Uterus (tissue), 4 donors: ENCODE measurements around the gene MAP3K4. TPM values are rescaled to one million over a fixed set of nuclear protein-coding genes. Genes with fewer than 3 reads are reported as not detected.
A peak's percentile ranks its signal among the peaks of the same experiment; 100 is the strongest.

Experiments used
- DNase-seq, 2 donors: peaks; one replicate each; pipeline ENCODE4 v3.0.0-alpha.2; 2019 to 2020
- H3K27ac ChIP-seq, 2 donors: fragments of 200-600 bp; sonication (generic); 1 replicate in 1 of 2; 2 replicates in 1 of 2; pipeline ENCODE4 v1.5.1; 2016 to 2018
- H3K27me3 ChIP-seq, 2 donors: fragments of 200-600 bp; sonication (generic); one replicate each; pipeline ENCODE4 v1.5.1; 2018 to 2019; ENCODE audit warnings: control low read depth in 1 of 2
- H3K36me3 ChIP-seq, 2 donors: fragments of 200-600 bp; sonication (generic); one replicate each; pipeline ENCODE4 v1.5.1; 2019; ENCODE audit warnings: control low read depth in 1 of 2
- H3K4me1 ChIP-seq, 2 donors: fragments of 200-600 bp; sonication (generic); one replicate each; pipeline ENCODE4 v1.5.1; 2018 to 2019; ENCODE audit warnings: control low read depth in 1 of 2
- H3K4me3 ChIP-seq, 2 donors: fragments of 200-600 bp; sonication (generic); 1 replicate in 1 of 2; 2 replicates in 1 of 2; pipeline ENCODE4 v1.5.1; 2018 to 2019; ENCODE audit warnings: mild to moderate bottlenecking in 1 of 2
- H3K9me3 ChIP-seq, 2 donors: fragments of 200-600 bp; sonication (generic); one replicate each; pipeline ENCODE4 v1.5.1; 2019; ENCODE audit warnings: control low read depth in 1 of 2
- CTCF ChIP-seq, 4 experiments: fragments of 200-600 bp in 2 of 4; fragments of 450-650 bp in 2 of 4; sonication (generic) in 2 of 4; IDR thresholded peaks; one replicate each; pipeline ENCODE4 v1.5.1; 2016 to 2019; ENCODE audit warnings: antibody characterized with exemption in 4 of 4, mild to moderate bottlenecking in 2 of 4, moderate library complexity in 1 of 4
- POLR2A ChIP-seq, 2 donors: fragments of 450-650 bp; IDR thresholded peaks; one replicate each; pipeline ENCODE4 v1.6.1; 2016; ENCODE audit warnings: antibody characterized with exemption in 2 of 2, mild to moderate bottlenecking in 1 of 2, moderate library complexity in 1 of 2
- intact Hi-C: fragments of 100-400 bp; cut with DNase I; formaldehyde crosslinking; loops from one replicate; pipeline ENCODE4 v1.15.1; 2023; ENCODE audit warnings: low total_unique reads
- total RNA-seq, 4 donors: library from RNA; depleted of rRNA in 3 of 4; stranded (reverse); fragments of >200 nt in 3 of 4; gene quantifications; one replicate each; pipeline versions ENCODE4 v1.1.0 to v1.2.4, GENCODE V29; 2014 to 2023
- donor health status: DM: yes; HTN: yes; CAD: no.

MAP3K4 gene, protein sequence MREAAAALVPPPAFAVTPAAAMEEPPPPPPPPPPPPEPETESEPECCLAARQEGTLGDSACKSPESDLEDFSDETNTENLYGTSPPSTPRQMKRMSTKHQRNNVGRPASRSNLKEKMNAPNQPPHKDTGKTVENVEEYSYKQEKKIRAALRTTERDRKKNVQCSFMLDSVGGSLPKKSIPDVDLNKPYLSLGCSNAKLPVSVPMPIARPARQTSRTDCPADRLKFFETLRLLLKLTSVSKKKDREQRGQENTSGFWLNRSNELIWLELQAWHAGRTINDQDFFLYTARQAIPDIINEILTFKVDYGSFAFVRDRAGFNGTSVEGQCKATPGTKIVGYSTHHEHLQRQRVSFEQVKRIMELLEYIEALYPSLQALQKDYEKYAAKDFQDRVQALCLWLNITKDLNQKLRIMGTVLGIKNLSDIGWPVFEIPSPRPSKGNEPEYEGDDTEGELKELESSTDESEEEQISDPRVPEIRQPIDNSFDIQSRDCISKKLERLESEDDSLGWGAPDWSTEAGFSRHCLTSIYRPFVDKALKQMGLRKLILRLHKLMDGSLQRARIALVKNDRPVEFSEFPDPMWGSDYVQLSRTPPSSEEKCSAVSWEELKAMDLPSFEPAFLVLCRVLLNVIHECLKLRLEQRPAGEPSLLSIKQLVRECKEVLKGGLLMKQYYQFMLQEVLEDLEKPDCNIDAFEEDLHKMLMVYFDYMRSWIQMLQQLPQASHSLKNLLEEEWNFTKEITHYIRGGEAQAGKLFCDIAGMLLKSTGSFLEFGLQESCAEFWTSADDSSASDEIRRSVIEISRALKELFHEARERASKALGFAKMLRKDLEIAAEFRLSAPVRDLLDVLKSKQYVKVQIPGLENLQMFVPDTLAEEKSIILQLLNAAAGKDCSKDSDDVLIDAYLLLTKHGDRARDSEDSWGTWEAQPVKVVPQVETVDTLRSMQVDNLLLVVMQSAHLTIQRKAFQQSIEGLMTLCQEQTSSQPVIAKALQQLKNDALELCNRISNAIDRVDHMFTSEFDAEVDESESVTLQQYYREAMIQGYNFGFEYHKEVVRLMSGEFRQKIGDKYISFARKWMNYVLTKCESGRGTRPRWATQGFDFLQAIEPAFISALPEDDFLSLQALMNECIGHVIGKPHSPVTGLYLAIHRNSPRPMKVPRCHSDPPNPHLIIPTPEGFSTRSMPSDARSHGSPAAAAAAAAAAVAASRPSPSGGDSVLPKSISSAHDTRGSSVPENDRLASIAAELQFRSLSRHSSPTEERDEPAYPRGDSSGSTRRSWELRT (N-terminal part only)
- 10 to 100 TPM; 24.1 to 82.9 (median 46.6) TPM for total RNA-seq

- Histone ChIP-seq H3K27me3 (no peaks in the 10 kb centered on the region), H3K36me3 (no peaks in the 10 kb centered on the region), H3K9me3 (no peaks in the 10 kb centered on the region), H3K4me3 (peak within 1 kb of the TSS; percentile 97 to 98), H3K27ac (peak within 1 kb of the TSS; percentile 94 to 96), H3K4me1 (no peaks in the 10 kb centered on the region)
- TF ChIP-seq POLR2A (IDR thresholded peaks at IDR 0.05): peak; percentile 42 to 66
- TF ChIP-seq CTCF (IDR thresholded peaks at IDR 0.05): no peak
- peak; percentile 63 to 78 for DNase-seq
- intact Hi-C loops: loop anchor here (10.0 kb wide), 1 partner anchor 103 kb away; no protein-coding TSS in a partner anchor
Measured at GRCh38 chr6:160991406-160992060, at the start of gene MAP3K4. Gene MAP3K4, plus strand, starts transcription at chr6:160991769. Its CDS starts 163 bp downstream, at chr6:160991932.

- H3K4me3 ChIP-seq: no peak overlapping the region
- no peaks in the 10 kb centered on the region for H3K27me3 ChIP-seq
- no peak for DNase-seq
- H3K9me3 ChIP-seq: no peaks in the 10 kb centered on the region
- intact Hi-C loops: no loop called here
- H3K36me3 ChIP-seq: no peaks in the 10 kb centered on the region
- no peak overlapping the region for H3K27ac ChIP-seq
- no peaks in the 10 kb centered on the region for H3K4me1 ChIP-seq
- TF ChIP-seq POLR2A (IDR thresholded peaks at IDR 0.05) (no peak), CTCF (IDR thresholded peaks at IDR 0.05) (no peak)
Measured at GRCh38 chr6:160943997-160944396, 47.6 kb upstream of the MAP3K4 start.

DNA sequence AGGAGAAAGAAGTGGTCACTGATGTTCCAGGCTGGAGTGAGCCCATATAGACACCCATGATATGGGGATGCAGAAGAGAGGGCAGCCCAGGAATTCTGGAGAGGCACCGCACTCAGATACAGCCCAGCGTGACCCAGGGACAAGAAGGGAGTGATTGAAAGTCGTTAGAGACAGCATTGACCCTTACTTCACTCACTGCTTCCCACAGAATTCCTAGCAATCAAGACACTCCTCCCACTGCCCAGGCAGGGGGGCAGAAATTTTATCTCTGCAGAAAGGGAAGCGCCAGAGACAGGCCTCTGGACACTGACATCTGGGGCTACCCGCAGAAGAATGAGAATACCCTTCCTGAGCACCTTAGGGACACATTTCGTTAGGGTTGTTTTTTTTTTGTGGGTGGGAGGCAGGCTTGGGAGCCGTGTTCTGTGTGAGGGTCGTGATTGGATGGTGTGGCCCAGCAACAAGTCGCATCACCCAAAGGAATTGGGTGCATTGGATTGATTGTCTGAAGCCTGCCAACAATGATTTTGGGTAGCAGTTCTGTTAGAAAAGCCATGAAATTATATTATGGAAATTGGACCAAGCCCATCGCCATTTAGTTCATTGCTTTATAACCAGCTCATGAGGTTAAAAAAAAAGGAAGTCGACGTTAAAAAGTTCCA is 45.9 kb upstream of the MAP3K4 start:
- H3K4me3 ChIP-seq: no peak overlapping the region
- H3K36me3 ChIP-seq: no peaks in the 10 kb centered on the region
- no peaks in the 10 kb centered on the region for H3K27me3 ChIP-seq
- TF ChIP-seq CTCF (IDR thresholded peaks at IDR 0.05) (no peak), POLR2A (IDR thresholded peaks at IDR 0.05) (no peak)
- no peak overlapping the region for H3K27ac ChIP-seq
- H3K4me1 ChIP-seq: no peaks in the 10 kb centered on the region
- DNase-seq: no peak
- no peaks in the 10 kb centered on the region for H3K9me3 ChIP-seq
- intact Hi-C loops: no loop called here

DNA sequence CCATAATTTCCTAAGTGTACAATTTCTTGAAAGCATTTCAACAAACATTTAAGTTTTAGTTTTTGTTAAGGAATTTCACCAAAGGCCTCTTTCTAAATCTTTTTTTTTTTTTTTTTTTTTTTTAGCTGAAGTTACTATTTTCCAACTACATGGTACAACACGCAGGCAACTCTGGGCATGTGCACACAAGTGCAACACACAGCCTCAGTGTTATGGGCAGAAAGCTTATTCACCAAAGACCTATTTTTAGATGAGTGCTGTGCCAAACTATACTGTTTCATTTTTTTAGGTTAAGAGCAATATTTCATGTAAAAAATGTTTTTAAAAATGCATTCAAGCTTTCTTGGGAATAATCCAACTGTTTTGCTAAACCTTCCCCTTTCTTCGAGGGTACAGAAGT is 42.0 kb upstream of the MAP3K4 start:
- Histone ChIP-seq H3K4me1 (no peaks in the 10 kb centered on the region), H3K36me3 (no peaks in the 10 kb centered on the region), H3K9me3 (no peaks in the 10 kb centered on the region), H3K27ac (peak overlapping the region in 1 of 2 donors; percentile 4), H3K27me3 (no peaks in the 10 kb centered on the region), H3K4me3 (no peak overlapping the region)
- TF ChIP-seq CTCF (IDR thresholded peaks at IDR 0.05) (no peak), POLR2A (IDR thresholded peaks at IDR 0.05) (no peak)
- intact Hi-C loops: no loop called here
- no peak for DNase-seq
